SH-SY5Y (cell line): ENCODE results near the gene YPEL2.

Experiments
- GATA2 ChIP-seq: IDR thresholded peaks from 2 replicates; pipeline ENCODE4 v1.6.1; 2011; ENCODE audit warnings: mild to moderate bottlenecking, low read depth, low read length
- GATA3 ChIP-seq: IDR thresholded peaks from 2 replicates; pipeline ENCODE4 v1.6.1; 2011; ENCODE audit warnings: low read depth, mild to moderate bottlenecking, low read length, moderate library complexity

DNA sequence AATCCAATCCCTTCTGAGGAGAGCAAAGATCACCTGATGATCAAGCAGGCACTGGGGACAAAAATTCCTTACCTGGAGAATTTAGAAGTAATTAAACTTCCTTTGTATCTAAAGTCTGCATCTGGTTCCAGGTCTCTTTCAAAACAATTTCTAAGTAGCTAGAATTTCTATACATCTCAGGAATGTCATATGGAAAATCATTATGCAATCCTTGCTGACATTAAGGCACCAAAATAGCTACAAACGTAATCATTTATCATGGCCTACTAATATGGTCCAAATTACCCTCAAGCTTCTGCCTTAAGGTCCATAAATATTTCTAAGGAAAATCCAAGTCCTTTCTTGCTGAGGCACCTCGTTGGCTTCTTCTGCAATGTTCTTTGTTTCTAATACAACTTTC is 32.9 kb upstream of the YPEL2 start:
- TF ChIP-seq GATA2 (no peak), GATA3 (no peak)
